Measurements from ENCODE around the gene PLEKHA1.

Gene PLEKHA1

GRCh38 chr10:122461729-122462532, 87.4 kb downstream of the PLEKHA1 start:
- no peak for DNase-seq (ENCODE audit: low spot score)

GRCh38 chr10:122462533-122463465, 88.3 kb downstream of the PLEKHA1 start:
- DNase-seq (ENCODE audit: low spot score), result no peak

GRCh38 chr10:122463466-122464249, 89.2 kb downstream of the PLEKHA1 start:
- DNase-seq (ENCODE audit: low spot score), result no peak

GRCh38 chr10:122464250-122464510, 89.7 kb downstream of the PLEKHA1 start:
- DNase-seq (ENCODE audit: low spot score), result no peak

GRCh38 chr10:122464586-122464985, 90.1 kb downstream of the PLEKHA1 start:
- DNase-seq (ENCODE audit: low spot score), result no peak

- DNase-seq (ENCODE audit: low spot score), result no peak
Observed at GRCh38 chr10:122465401-122466040, 91.0 kb downstream of the PLEKHA1 start.

- no peak for DNase-seq (ENCODE audit: low spot score)
Observed at GRCh38 chr10:122466951-122467381, 92.5 kb downstream of the PLEKHA1 start.

- no peak for DNase-seq (ENCODE audit: low spot score)
Observed at GRCh38 chr10:122467701-122468100, 93.2 kb downstream of the PLEKHA1 start.

GRCh38 chr10:122468307-122468925, 93.9 kb downstream of the PLEKHA1 start:
- no peak for DNase-seq (ENCODE audit: low spot score)

GRCh38 chr10:122468926-122469781, 94.6 kb downstream of the PLEKHA1 start:
- peak; percentile 86 for DNase-seq (ENCODE audit: low spot score)

GRCh38 chr10:122469848-122470247, 95.3 kb downstream of the PLEKHA1 start:
- DNase-seq (ENCODE audit: low spot score), result no peak

- no peak for DNase-seq (ENCODE audit: low spot score)
Observed at GRCh38 chr10:122471531-122472177, 97.1 kb downstream of the PLEKHA1 start.

GRCh38 chr10:122473116-122473515, 98.6 kb downstream of the PLEKHA1 start:
- no peak for DNase-seq (ENCODE audit: low spot score)

GRCh38 chr10:122474131-122474818, 99.8 kb downstream of the PLEKHA1 start:
- no peak for DNase-seq (ENCODE audit: low spot score)

- no peak for DNase-seq (ENCODE audit: low spot score)
Observed at GRCh38 chr10:122475100-122475499, 100.6 kb downstream of the PLEKHA1 start.

GRCh38 chr10:122475591-122476332, 101.3 kb downstream of the PLEKHA1 start:
- no peak for DNase-seq (ENCODE audit: low spot score)

- DNase-seq (ENCODE audit: low spot score), result no peak
Observed at GRCh38 chr10:122476333-122476695, 101.8 kb downstream of the PLEKHA1 start.

GRCh38 chr10:122477436-122477835, 102.9 kb downstream of the PLEKHA1 start:
- no peak for DNase-seq (ENCODE audit: low spot score)

- DNase-seq (ENCODE audit: low spot score), result no peak
Observed at GRCh38 chr10:122478971-122479370, 104.5 kb downstream of the PLEKHA1 start.
